Pulmonary artery endothelial cell (primary cell): Measurements from ENCODE around the gene RIMBP2. TPM values are rescaled to one million over a fixed set of nuclear protein-coding genes. Genes with fewer than 3 reads are reported as not detected.

Source experiments
- DNase-seq: peaks from one replicate; pipeline ENCODE4 v3.0.0-alpha.2; 2011; ENCODE audit warnings: low read depth, low spot score
- total RNA-seq: library from RNA; depleted of rRNA; stranded (reverse); fragments of >200 nt; gene quantifications from 2 replicates; pipeline ENCODE4 v1.2.3, GENCODE V29; 2014

RIMBP2 gene
- total RNA-seq, 1 donor from 2014 or later = not detected

DNA sequence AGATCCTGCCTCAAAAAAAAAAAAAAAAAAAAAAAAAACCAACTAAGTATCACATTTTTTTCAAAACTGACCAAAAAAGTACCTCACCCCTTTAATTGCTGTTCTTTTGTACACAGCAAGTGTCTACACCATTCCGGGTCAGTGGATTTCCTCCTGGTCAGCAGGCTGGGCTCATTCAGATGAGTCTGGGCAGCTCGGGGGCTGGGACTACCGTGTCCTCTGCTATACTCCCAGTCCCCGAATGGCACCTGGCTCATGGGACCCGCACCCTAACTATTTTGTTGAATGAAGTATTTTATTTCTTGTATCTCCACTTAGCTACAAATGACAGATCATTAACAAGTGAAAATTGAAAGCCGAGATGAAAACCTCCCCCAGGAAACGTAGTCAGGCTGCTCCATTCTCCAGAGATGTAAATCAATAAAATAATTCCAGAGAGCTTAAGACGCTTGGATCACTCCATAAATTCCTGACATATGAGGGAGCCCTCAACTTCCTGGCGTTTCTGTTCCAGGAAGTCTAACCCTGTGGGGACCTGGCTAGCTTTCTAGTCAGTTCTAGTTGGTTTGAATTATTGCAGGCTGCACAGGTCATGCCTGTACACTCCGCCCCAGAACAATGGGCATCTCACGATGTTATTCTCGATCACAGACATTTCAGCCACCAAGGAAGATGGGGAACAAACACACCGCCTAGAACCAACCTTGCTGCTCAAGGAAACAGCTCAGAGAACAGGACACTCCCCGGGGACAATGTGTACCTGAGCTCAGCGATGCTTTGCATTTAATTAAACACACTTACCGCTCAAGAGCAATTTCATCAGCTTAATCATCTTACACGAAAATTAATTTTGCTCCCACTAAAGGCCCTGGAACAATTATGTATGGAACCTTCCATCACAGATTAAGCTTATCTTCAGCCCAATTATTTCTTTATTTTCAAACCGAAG, 76.3 kb downstream of the RIMBP2 start:
- DNase-seq = no peak

DNA sequence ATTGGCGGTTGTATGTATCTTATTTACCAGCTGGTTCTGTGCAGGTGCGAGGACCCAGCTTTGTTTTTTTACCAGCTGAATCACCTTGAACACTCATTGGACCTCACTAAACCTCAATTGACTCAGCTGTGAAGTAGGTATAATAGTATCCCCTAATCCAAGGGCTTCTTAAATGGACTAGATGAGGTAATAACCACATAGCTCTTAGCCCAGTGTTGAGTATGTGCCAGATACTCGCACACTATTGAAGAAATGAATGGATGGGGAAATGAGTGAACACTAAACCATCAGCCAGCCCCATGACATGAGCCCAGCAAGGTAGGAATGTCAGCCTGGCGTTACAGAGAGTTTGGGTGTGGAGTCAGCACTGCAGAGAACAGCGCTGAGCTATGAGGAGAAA, 79.7 kb downstream of the RIMBP2 start:
- no peak for DNase-seq

DNA sequence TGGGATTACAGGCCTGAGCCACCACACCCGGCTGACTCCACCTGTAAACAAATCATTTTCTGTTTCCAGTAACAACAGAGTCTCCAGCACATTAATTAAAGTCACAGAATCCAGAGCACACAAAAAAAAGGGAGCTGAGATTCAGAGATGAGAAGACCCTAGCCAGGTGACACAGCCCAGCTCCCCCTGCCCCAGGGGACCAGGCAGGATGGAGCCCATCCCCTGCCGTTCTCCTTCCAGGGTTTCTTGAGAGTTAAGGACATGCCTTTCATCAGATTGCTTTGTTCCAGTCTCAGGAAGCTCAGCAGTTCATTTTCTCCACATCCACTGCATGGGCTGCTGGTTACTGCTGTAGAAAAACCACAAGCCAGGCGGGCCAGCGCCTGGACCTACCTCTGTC, 81.2 kb downstream of the RIMBP2 start:
- no peak for DNase-seq

DNA sequence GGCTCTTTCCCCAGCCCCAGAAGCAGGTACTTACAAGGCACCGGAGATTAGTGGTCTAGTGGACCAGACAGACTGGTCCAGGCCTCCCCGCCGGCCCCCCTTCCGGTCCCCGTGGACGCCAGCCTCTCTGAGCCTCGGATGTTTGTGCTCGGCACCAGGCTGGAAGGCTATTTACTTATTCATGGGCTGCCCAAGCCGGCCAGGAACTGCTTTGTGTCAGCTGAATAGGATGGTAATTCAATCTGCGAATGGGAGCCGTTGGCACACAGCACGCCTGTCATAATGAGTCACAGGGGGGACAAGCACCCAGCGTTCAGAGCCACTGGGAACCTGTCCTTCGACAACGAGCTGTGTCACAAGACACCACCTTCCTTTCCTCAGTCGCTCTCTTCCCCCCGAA, 82.3 kb downstream of the RIMBP2 start:
- DNase-seq = no peak

DNA sequence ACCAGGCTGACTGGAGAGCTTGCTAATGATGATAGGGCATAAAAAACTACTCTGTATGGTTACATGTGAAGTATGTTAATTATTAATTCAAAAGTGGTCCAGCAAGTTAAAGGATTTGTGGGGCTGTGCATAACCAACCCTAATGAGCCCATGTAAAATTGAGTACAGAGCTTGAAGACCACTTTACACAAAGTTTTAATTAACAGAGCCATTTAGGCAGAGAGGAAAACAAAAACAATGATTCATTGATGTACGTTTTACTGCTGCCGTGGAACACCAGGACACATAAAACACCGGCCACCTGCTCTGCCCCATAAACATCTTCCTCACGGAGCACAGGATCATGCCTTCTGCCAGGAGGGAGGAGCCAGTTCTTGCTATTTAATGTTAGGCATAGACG, 83.5 kb downstream of the RIMBP2 start:
- no peak for DNase-seq

DNA sequence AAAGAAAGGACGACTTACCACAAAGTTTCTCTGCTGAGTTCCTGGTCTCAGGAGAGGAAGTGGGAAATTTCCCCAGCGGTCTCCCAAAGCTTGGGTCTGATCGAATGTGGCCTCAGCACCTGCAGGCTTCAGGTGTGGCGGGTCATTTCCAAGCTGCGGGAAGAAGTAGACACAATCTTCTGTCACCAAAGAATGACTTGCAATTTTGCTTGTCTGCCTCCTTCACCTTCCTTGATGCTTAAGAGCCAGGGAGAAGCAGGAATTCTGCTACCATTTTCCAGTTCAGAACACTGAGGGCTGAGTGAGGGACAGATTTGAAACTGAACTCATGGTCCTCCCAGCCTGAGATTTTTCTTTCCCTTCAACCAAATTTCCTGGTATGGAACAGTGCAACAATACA, 87.8 kb downstream of the RIMBP2 start:
- DNase-seq = no peak

DNA sequence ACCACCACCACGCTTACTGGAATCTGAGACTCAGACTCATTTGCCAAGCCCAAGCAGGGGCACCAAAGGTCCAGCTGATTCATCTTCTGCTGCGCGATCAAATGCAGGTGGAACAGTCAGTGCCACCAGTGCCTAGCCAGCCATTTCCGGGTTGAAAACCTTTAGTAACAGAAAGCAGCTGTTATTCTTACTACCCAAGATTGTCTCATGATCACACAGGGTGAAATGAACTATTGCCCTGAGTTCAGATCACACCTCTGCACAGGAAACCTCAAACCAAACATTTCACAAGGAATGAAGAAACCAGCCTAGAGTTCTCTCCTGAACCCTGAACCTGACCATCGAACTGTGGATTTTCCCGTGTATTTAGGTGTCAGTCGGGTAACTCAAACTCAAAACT, 88.9 kb downstream of the RIMBP2 start:
- no peak for DNase-seq

DNA sequence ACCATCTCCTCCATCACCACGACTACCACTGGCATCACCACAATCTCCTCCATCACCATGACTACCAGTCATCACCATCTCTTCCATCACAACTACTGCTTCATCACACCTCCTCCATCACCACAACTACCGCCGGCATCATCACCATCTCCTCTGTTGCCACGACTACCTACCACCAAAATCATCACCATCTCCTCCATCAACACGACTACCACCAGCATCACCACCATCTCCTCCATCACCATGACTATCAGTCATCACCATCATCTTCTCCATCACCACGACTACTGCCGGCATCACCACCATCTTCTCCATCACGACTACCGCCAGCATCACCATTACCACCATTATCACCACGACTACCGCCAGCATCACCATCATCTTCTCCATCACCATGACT, 89.5 kb downstream of the RIMBP2 start:
- no peak for DNase-seq

DNA sequence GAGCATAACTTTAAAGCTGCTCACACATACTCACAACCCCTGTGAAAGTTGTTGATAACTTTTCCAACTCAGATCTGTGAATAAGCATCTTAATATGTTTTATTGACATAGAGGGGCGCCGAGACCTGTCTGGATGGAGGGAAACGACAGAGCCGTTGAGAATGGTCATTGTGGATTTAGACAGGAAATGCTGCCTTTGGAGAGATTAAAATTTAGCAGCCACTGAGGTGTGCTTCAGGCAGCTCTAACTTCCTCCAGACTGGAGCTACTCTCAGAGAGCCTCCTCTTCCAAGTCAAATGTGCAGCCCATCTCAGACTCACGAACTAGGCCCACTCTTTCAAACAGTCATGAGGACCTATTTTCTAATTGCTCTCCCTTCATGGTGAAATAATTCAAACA, 90.9 kb downstream of the RIMBP2 start:
- DNase-seq = no peak

DNA sequence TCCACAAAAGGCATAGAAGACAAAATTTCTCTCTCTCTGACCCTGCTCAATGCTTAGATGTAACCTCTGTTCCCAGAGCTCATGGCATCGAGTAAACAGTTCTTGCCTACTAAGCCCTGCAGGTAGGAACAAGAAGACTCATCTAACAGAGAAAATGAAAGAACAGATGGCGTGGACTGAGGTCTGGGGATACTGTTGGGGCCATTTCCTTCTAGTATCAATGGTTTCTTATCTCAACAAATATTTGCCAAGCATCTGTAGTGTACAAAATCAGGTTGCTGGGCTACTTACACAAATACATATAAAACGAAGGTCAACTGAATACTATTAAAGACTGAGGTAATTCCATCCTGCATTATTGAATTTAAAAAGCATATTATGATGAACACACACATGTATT, 93.3 kb downstream of the RIMBP2 start:
- no peak for DNase-seq

DNA sequence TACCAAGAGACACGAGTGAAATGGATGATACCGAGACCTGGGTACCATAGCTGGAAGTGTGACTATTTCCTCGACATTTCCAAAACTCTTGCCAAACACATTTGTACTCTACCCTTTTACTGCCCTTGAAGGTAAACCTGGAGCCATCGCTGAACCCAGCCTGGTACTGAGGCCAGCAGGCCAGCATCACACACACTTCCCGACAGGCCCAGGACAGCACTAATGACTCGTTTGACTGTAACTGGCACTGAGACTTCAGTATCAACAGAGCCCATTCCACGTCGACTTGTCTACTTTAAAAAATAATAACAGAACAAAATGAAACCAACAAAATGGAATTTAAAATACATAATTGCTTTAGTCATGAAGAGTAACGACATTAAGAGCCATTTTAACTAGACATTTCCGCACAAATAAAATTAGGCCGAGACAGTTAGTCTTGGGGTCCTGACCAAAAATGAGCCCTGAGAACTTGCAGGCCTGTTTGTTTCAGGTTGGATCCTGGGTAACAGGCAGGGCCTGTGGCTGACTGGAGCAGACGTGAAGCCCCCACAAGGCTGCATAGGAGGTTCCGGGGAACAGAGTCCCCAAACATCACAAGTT, 94.3 kb downstream of the RIMBP2 start:
- DNase-seq = no peak

DNA sequence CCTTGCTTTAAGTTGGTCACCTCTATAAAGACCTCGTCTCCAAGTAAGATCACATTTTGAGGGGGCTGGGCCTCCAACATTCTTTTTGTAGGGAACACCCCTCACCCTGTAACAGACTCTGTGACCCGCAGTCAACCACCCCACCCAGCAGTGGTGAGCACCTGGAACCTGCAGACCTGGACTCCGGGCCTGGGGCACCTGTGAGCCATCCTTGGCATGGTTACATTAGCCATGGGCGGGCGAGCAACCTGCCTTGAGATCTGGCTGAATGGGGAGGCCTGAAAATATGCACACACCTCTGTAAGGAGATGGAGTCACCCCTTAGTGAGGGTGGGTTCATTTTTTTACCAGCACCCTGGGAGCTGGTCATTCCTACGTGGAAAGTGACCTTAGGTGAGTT, 95.3 kb downstream of the RIMBP2 start:
- no peak for DNase-seq

DNA sequence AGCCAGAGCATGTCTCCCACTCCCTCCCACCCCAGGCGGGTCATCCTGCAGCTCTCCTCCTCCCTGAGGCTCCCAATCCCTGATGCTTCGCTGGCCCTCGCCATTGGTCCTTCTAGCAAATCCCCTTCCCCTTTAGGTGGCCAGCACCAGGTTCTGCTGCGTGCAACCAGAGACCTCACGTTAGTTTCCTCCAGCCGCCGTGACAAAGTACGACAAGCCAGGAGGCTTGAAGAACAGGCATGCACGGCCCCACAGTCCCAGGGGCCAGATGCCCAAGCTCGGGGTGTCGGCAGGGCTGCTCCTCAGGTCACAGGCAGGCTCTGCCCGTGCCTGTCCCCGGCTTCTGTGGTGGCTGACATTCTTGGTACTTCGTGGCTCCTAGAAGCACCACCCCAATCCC, 95.8 kb downstream of the RIMBP2 start:
- DNase-seq = no peak

DNA sequence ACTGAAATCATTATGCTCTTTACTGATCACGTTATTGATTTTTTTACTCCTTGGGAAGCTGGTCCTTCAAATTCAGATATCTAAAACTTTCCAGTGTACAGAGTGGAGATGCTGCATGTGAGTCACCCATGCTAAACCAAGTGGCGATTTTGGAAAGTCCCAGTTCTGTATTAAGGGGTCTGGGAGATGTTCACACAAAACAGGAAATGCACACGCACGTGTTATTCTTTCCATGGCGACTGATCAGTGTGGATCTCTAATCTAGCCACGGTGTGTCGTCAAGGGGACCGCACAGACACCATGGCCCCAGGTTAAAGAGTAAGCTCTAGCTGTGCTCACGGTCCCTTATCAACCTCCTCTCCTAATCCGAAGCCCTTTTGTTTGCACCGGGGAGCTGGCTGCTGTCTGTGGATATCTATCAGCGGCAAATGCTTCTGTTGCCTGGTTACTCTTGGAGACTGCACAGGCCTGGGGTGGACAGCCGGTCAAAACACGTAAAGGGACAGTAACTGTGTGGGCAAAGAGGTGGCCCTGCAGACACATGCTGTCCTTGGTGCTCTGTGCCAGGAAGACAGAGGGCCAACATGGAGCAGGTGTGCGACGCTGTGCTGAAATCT, 96.6 kb downstream of the RIMBP2 start:
- DNase-seq = no peak

DNA sequence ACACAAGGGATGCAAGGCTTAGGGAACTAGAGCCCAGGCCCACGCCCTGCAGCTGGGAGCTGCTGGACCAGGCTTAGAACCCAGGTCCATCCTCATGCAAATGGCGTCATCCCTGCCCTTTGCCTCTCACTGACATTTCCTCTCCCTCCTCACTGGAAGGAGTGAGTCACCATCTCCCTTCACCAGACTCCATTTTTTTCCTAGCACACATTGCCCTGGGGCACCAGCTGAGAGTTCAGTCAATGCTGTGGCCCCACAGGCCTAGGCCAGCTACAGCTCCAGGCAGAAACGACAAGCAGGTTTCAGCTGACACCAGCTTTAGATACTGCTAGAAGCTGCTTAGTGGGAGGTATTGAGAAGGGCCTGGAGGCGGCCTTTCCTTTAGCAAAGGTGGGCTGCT, 98.9 kb downstream of the RIMBP2 start:
- no peak for DNase-seq

DNA sequence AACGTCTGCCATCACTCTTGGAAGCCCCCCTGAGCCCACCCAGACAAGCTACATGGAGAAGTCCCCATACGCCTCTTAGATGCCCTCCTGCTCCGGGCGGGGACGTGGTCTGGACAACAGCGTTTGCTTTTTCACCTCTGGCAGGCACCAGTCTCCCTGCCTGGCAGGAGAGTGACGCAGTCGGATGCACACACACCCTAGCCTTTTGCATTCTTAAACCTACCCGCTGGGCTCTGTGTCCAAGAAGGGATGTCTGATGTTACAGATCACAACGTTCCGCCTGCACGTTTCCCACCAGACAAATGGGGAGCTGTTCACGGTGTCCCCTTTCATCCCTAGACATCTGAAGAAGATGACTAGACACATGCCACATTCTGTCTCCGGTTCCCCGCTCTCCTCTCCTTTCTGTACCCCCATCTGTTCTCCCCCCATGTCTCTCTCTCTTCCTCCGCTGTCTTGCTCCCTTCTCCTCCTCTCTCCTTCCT, 100.2 kb downstream of the RIMBP2 start:
- no peak for DNase-seq

DNA sequence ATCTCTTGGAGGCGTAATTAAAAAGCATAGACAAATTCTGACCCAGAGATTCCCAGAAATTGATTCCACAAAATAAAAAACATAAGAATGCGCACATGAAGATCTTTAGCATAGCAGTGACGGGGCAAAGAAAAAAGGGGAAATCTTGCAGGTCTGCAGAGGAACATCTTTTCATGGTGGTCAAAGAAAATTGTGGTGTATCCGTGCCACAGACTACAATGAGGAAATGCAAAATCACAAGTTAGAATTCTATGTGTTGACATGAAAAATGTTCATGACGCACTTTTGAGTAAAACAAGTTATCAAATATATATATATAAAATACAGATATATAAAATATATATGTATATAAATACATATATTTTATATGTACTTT, 101.6 kb downstream of the RIMBP2 start:
- DNase-seq = no peak

DNA sequence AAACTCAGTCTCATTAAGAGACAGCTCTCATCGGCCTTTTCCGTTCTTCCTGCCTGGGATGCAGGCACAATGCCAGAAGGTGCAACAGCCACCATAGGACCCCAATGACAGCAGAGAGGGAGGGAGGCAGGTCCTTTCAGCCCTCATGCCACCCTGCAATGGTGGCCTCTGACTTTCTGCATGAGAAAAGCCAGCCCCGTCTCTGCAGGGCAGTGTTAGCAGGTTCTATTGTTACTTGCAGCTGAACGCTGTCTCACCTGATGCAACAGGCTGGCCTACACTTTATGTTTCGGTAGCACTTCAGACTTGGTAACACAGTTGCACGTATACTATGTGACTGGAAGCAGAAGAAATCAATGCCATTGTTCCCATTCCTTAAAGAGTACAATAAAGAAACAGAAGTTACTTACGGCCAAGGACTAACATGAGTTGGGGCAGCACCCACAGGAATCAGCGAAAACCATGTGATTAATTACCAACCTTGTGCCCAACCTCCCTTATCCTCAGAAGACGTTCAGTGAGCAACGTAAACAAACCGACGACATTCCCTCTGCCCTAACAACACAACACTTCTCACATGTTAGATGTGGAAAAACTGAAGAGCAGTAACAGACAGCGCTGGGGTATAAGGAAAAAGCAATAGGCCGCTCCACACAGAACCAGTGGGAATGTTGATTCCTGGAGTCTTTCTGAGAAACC, 102.1 kb downstream of the RIMBP2 start:
- DNase-seq = no peak

DNA sequence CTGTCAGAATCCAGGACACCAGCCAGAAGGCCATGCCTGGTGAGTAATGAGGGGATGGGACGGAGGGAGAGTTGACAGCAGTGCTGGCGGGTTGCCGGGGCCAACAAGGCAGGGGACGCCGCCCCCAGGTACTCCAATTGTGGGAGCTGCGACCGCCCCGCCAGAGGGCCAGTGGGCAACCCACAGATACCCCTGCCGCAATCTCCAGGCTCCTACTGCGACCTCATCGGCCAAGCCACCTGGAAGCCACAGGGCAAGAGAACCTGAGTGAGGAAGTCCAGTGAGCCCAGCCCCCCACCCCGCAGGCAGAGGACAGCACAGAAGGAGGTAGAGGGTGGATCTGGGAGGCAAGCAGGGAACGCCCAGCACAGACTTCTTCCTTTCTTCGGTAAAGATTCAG, 103.0 kb downstream of the RIMBP2 start:
- DNase-seq = no peak

DNA sequence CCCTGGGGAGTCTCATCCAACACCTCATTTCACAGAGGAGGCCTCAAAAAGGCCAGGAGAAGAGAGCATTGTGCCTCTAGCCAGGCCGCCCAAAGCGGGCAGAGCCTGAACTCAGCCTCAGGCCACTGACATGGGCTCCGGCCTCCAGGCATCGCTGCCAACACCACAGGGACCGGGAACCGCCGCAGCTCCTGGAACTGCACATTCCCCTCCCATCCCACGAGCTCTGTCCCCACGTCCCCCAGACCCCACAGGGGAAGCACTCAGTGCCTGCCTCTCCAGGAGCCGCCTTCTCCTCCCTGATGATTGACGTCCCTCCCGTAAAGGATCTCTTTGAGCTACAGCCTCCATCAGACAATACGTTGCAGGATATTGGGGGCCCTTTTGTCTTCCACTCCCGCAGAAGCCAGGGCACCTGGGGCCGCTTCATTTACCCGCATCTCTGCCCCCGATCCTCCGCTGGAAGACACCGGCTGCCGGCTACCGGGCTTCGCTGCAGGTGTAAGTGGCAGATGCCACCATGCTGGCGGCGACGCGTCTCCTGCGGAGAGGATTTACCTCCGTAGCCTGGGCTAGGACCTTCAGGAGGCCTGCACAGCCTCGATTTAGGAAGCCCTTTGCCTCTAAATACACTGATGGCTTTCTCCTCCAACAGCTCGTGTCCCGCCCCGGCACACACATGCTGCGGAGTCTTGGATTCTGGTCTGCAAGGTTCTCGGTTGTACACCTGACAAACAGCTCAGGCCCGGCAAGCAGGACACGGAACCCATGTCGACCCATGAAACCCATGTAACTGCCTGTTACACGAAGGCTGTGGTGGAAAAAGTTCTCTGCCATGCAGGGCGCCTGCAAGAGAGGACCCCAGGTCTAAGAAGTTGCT, 104.8 kb downstream of the RIMBP2 start:
- no peak for DNase-seq

DNA sequence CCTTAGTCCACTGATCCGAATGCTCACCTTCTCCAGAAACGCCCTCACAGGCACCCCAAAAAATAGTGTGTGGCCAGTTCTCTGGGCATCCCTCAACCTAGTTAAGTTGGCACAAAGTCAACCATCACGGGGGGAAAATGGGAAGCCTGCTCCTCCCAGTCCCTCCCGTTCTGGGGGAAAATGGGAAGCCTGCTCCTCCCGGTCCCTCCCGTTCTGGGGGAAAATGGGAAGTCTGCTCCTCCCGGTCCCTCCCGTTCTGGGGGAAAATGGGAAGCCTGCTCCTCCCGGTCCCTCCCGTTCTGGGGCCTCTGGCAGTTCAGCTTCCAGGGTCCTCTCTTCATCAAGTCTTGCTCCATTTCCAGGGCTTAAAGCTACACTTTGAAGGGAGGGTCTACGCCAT, 106.1 kb downstream of the RIMBP2 start:
- no peak for DNase-seq
